ENCODE results near the gene HCFC1.

HCFC1 gene

GRCh38 chrX:153957224-153957623, 14.4 kb downstream of the HCFC1 start:
- Histone ChIP-seq H3K27ac (no peak overlapping the region), H3K9me3 (no peaks in the 10 kb centered on the region)

GRCh38 chrX:153956044-153956907, 15.3 kb downstream of the HCFC1 start:
- no peaks in the 10 kb centered on the region for H3K4me1 ChIP-seq (ENCODE audit: control insufficient read depth in 1 of 2, insufficient read depth in 1 of 2, low read depth in 1 of 2, low read length in 1 of 2)
- H3K36me3 ChIP-seq: peaks cover 65% of the 10 kb centered on the region
- no peaks in the 10 kb centered on the region for H3K27me3 ChIP-seq
- H3K27ac ChIP-seq: no peak overlapping the region
- no peak for TF ChIP-seq CTCF (IDR thresholded peaks at IDR 0.05)
- no peak overlapping the region for H3K4me3 ChIP-seq (ENCODE audit: low read depth in 1 of 2, low read length in 1 of 2)
- H3K9me3 ChIP-seq: no peaks in the 10 kb centered on the region

More at GRCh38 chrX:153957224-153957623, 14.4 kb downstream of the HCFC1 start:
- no peak for TF ChIP-seq CTCF (IDR thresholded peaks at IDR 0.05)
- H3K4me1 ChIP-seq (ENCODE audit: control insufficient read depth in 1 of 2, insufficient read depth in 1 of 2, low read depth in 1 of 2, low read length in 1 of 2): no peaks in the 10 kb centered on the region
- peaks cover 67% of the 10 kb centered on the region for H3K36me3 ChIP-seq
- H3K27me3 ChIP-seq: no peaks in the 10 kb centered on the region
- no peak overlapping the region for H3K4me3 ChIP-seq (ENCODE audit: low read depth in 1 of 2, low read length in 1 of 2)

- TF ChIP-seq CTCF (IDR thresholded peaks at IDR 0.05): no peak
- H3K27me3 ChIP-seq: no peaks in the 10 kb centered on the region
- H3K36me3 ChIP-seq: peaks cover 65% of the 10 kb centered on the region
- no peak overlapping the region for H3K27ac ChIP-seq
- H3K4me1 ChIP-seq (ENCODE audit: control insufficient read depth in 1 of 2, insufficient read depth in 1 of 2, low read depth in 1 of 2, low read length in 1 of 2): no peaks in the 10 kb centered on the region
- no peak overlapping the region for H3K4me3 ChIP-seq (ENCODE audit: low read depth in 1 of 2, low read length in 1 of 2)
- H3K9me3 ChIP-seq: no peaks in the 10 kb centered on the region
Observed at GRCh38 chrX:153955228-153955732, 16.3 kb downstream of the HCFC1 start.

GRCh38 chrX:153954558-153955227, 16.9 kb downstream of the HCFC1 start:
- Histone ChIP-seq H3K27ac (no peak overlapping the region), H3K4me1 (ENCODE audit: control insufficient read depth in 1 of 2, insufficient read depth in 1 of 2, low read depth in 1 of 2, low read length in 1 of 2) (peaks cover 0 to under 1% of the 10 kb centered on the region in 2 experiments), H3K36me3 (peaks cover 60% of the 10 kb centered on the region), H3K9me3 (no peaks in the 10 kb centered on the region), H3K27me3 (no peaks in the 10 kb centered on the region), H3K4me3 (ENCODE audit: low read depth in 1 of 2, low read length in 1 of 2) (no peak overlapping the region)
- no peak for TF ChIP-seq CTCF (IDR thresholded peaks at IDR 0.05)

- H3K27me3 ChIP-seq: no peaks in the 10 kb centered on the region
- H3K36me3 ChIP-seq: peaks cover 53% of the 10 kb centered on the region
- no peak for TF ChIP-seq CTCF (IDR thresholded peaks at IDR 0.05)
- no peak overlapping the region for H3K27ac ChIP-seq
- H3K4me1 ChIP-seq (ENCODE audit: control insufficient read depth in 1 of 2, insufficient read depth in 1 of 2, low read depth in 1 of 2, low read length in 1 of 2): peaks cover 0 to 6% of the 10 kb centered on the region in 2 experiments
- no peak overlapping the region for H3K4me3 ChIP-seq (ENCODE audit: low read depth in 1 of 2, low read length in 1 of 2)
- H3K9me3 ChIP-seq: no peaks in the 10 kb centered on the region
Observed at GRCh38 chrX:153953892-153954557, 17.6 kb downstream of the HCFC1 start.
